AG09319 (cell line): ENCODE data around the gene HSBP1L1.

ENCODE experiments used
- DNase-seq: peaks from one replicate; pipeline ENCODE4 v3.0.0-alpha.2; 2010; ENCODE audit warnings: low read depth; ENCODE audit errors: extremely low read depth
- TF ChIP-seq, protein P1 (sequence below): IDR thresholded peaks from 2 replicates; pipeline ENCODE4 v1.5.1; 2011; ENCODE audit warnings: low read depth, mild to moderate bottlenecking, inconsistent platforms, low read length, moderate library complexity

HSBP1L1 gene

DNA sequence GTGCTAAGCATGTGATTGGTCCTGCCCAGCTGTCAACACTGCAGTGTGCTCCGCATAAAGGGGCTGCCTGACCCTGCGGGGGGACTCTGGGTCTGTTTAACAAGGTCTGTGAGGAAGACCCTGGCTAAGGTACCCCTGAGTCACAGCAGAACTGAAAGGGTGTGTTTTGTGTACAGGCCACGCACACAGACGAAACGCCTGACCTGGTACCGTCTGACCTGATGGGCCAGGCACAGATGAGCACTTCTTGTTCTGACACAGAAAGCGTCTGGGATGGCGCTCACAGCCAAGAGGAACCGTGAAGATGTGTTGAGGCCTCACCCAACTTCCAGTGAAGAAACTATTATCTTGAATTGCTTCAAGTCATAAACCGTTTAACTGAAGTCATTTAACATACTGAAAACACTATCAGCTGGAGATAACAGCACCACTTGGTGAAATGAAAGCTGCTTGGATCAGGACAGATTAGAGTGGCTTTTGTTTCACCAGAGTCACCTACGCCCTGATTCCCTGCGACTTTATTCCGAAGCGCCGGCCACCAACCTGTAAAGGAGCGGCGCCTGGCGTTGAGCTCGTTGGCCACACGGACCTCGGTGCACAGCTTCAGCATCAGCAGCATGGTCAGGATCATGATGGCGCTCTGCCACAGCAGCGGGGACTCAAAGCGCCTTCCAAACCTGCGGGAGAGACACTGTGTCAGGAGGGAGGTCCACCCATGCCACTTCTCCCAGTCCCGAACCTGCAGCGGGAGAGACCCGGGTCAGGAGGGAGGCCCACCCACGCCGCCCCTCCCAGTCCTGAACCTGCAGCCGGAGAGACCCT lies 21.4 kb upstream of the HSBP1L1 start:
- DNase-seq, result no peak
- TF ChIP-seq, protein P1, sequence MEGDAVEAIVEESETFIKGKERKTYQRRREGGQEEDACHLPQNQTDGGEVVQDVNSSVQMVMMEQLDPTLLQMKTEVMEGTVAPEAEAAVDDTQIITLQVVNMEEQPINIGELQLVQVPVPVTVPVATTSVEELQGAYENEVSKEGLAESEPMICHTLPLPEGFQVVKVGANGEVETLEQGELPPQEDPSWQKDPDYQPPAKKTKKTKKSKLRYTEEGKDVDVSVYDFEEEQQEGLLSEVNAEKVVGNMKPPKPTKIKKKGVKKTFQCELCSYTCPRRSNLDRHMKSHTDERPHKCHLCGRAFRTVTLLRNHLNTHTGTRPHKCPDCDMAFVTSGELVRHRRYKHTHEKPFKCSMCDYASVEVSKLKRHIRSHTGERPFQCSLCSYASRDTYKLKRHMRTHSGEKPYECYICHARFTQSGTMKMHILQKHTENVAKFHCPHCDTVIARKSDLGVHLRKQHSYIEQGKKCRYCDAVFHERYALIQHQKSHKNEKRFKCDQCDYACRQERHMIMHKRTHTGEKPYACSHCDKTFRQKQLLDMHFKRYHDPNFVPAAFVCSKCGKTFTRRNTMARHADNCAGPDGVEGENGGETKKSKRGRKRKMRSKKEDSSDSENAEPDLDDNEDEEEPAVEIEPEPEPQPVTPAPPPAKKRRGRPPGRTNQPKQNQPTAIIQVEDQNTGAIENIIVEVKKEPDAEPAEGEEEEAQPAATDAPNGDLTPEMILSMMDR, result no peak

DNA sequence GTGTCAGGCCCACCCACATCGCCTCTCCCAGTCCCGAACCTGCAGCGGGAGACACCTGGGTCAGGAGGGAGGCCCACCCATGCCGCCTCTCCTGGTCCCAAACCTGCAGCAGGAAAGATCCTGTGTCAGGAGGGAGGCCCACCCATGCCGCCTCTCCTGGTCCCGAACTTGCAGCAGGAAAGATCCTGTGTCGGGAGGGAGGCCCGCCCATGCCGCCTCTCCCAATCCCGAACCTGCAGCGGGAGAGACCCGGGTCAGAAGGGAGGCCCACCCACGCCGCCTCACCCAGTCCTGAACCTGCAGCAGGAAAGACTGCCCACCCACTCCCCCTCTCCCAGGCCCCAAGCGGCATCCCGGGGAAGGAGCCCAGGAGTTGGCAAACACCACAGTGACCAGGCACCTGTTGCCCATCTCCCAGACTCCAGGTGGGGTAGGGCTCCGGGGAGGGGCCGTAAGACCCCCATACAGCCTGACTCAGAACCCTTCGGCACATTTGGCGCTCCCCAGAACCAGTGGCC lies 20.8 kb upstream of the HSBP1L1 start:
- TF ChIP-seq, protein P1, result no peak
- no peak for DNase-seq

DNA sequence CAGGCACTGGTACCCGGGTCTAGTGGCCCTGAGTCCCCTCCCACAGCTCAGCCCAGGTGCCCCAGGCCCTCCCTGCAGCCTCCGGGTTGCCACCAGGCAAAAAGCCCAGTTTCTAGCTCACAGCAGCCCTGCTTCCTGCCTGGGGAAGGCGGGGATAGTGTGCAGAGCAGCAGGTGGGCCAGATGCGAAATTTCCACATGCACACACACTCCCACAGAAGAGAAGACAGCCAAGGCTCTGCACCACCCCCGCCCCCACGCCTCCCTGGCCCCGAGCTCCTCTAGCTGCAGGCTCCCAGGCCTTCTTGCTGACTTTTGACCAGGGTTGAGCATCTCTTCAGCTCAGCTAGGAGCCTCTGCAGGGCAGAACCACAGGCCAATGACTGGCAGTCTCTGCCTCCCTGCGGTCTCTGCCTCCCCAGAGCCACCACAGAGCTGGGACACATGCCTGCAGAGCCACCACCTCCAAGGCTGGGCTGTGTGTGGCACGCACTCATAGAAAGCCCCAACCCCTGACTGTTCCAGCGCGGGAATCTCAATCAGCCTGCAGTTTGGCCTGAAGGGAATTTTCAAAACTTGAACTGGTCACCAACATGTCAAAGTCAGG lies 20.2 kb upstream of the HSBP1L1 start:
- TF ChIP-seq, protein P1, result no peak
- no peak for DNase-seq

DNA sequence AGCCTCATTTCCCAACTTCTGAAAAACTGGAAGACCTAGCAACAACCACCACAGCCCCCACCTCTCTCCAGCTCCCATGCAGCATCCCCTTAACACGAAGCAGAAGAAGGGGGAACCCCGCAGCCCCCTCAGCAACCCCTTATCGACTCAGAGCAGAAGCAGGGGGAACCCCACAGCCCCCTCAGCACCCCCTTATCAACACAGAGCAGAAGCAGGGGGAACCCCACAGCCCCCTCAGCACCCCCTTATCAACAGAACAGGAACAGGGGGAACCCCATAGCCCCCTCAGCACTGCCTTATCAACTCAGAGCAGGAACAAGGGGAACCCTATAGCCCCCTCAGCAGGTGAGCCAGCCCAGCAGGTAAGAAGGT lies 19.7 kb upstream of the HSBP1L1 start:
- TF ChIP-seq, protein P1, result no peak
- DNase-seq, result no peak

DNA sequence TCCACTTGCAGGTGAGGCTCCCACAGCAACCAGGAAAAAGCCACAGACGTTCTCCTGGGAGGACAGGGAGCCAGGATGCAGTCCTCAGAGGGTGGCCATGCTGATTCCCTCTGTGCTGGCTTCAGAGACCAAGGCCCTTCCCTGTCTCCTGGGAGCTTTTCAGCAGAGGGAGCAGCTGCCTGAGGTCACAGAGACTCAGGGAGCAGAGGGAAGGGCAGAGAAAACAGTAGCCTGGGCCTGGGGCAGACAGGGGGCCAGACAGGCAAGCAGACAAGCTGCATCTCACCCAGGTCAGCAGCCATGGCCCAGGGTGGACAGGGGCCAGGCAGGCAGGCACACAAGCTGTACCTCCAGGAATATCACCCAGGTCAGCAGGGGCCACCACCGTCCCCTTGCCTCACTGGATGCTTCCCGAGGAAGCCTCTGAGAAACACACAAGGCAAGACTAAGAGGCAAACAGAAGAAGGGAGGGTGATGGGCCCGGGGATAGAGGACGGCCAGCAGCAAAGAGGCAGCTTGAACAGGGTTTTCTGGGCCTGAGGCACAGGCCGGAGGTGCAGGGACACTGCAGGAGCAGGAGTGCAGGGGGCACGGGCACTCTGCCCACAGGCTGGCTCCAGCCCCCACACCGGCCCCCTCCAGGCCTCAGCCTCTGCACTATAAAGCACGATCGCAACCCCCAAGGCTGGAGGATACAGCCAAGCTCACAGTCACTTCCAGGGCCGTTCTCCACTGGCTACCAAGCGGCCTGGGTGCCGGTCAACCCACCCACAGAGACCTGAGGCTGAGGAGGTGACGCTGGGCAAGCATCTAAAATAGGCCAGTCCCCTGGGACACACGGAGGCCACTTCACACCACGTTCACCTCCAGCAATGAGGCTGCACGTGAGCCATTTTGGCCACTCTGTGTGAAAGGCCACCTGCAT lies 19.1 kb upstream of the HSBP1L1 start:
- no peak for DNase-seq
- TF ChIP-seq, protein P1, result no peak

DNA sequence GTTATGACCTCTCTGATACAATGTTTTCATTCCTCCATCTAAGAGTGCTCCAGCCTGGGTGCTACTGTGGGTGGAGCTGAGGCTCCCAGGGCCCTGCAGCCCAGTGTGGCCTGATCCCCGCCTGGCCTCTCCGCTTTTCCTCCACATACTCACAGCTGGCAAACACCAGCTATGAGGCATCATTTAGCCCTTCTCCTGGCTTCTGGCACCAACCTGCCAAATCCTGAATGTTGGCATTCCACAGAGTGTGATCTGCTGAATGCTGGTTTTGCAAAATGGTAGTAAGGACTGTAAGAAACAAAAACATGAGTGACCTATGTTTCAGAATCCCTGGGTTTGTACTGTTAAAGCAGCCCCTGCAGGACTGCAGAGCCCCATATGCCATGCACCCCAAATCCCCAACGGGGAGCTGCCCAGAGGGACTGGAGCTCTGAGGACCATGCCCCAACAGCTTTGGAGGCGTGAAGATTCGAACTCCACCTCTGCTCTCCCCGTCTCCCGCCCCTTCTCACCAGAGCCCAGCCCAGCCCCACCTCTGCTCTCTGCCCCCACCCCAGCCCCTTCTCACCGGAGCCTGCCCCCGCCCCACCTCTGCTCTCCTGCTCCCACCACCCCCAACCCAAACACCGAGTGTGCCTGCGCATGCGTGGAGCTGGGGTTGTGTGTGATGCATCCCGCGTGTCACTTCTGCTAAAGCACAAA lies 17.2 kb upstream of the HSBP1L1 start:
- TF ChIP-seq, protein P1, result no peak

More for the DNA sequence above, 17.2 kb upstream of the HSBP1L1 start:
- no peak for DNase-seq
